GM21825 (cell line): ENCODE measurements around the gene PBX1.
"Not testable (repeated sequence)": the region's sequence is repeated elsewhere in the genome, so short reads cannot be mapped to it uniquely, and the experiment has no call there.

ENCODE experiments used
- ATAC-seq: cut with Tn5 transposase; IDR thresholded peaks from one replicate; pipeline ENCODE4 v1.9.1; 2021; ENCODE audit warnings: mild to moderate bottlenecking, moderate library complexity; ENCODE audit not compliant: unreplicated experiment

The PBX1 gene

DNA sequence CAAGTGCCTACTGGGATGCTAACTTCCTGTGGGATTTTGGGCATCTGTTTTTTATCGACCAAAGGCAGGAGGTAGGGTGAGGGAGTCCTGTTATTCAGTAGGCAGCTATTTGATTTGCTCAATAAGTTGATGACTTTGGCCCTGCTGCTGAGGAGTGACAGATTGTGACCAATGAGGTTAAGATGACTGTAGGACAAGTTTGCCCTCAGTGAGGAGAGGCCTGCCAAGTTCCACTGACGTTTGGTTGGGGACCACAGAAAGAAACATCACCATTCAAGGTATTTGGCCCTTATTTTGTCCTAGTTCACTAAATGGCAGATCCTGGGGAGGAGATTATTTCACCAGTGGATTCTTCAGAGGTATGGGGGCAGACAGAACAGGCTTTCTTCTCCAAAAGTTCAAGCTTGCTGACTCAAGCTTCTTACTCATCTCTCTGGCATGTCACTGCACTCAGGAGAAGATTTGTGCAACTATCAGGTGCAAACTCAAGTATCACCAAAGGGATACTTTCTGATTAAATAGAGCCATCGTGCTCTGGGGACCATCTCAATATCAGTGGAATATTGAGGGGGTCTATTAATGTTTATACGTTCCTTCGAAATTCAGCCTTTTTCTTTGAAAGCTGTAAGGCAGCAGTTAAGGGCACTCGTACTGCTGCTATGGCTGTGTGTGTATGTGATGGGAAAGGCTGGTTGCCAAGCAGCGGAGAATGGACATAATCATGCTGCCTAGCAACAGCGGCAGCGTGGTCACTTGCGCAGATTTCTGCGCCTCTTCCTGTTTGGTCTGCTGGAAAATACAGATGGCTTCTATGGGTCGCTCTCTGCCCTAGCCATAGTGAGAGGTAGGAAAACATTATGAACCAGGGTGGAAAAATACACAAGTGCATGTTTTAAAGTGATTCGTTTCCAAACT is 78.7 kb downstream of the PBX1 start:
- ATAC-seq, result no peak

DNA sequence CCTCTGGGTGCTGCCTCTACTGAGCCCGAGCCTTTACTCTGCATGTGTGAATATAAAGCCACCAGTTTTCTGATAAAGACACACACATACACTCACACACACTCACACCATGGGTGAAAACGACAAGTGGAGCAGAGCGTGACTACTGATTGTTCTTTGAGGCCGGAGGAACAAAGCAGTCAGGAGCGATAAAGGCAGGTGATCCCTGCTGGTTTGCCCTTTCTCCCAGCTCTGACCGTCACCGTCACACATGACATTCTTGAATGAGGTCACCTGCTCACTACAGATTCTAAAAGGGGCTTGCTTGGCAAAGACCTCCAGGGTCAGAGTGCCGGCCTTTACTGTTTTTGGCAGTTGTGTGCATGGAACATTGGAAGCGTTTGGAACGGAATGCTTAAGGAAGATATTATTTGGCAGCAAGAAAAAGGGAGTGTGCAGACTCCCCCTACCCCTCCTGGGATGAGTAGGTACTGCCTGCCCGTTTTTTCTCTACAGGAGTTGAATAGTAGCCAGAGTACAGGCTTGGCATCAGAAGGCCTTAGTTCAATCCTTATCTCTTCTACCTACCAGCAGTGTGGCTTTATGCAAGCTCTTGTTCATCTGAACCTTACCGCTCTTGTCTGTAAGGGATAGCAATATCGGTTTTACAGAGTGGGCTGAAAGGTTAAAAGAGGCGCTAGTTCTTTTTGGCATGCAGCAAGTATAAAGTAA is 79.7 kb downstream of the PBX1 start:
- ATAC-seq, result no peak

DNA sequence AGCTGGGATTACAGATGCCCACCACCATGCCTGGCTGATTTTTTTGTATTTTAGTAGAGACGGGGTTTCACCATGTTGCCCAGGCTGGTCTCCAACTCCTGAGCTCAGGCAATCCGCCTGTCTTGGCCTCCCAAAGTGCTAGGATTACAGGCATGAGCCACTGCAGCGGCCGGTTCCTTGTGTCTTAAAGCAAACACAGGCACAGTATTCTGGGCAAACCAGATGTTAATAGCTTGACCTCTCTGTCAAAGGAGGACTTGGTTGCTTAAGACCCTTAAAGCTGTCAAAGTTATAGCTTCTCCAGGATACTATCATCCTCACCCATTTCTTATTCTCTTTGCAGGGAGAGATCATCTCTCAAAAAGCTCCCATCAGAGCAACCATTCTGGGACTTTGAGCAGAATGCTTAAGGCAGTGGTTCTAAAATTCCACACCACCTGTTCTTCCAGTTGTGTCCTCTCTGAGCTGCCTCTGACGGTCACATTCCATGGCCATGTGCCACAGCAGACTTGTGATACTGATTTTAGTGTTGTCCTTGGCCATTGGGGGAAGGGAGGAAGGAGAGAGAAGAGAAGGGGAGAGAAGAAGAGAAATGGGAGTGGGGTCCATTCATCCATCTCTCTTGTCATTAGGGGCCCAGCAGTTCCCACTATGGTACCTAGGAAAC is 81.8 kb downstream of the PBX1 start:
- ATAC-seq, result no peak

DNA sequence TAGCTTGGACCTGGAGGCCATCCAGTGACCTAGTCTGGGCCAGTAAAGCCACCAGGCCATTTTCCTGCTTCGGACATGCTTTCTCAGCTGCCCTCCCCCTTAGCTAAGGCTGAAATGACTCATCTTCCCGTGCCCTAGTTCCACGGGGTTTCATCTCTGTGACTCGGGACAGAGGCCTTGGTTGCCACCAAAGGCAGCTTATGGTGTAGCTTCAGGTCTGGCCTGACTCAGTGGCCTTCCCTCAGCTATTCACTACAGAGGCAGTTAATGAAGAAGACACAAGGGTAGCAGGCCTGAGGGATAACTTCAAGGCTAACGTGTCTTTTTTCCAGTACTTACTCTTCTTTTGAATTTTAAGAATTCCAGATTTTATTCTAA is 82.4 kb downstream of the PBX1 start:
- no peak for ATAC-seq

DNA sequence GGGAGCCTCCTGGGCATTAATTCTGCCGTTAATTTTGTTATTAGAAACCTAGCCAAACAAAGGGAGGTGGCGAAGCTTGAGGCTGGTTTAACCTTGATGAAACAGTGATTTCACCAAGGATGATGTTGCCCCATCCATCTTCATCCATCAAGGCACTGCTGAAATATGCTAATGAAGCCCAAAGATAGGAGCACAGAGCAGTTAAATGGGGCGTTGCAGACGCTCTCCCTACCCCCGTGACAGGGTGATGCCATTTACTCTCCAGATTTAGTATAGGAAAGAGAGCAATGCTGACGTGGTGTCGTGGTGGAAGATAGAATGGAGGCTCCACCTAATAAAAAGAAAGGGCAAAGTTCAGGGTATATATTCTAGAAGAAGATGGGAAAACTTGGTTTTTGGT is 84.0 kb downstream of the PBX1 start:
- ATAC-seq, result no peak

DNA sequence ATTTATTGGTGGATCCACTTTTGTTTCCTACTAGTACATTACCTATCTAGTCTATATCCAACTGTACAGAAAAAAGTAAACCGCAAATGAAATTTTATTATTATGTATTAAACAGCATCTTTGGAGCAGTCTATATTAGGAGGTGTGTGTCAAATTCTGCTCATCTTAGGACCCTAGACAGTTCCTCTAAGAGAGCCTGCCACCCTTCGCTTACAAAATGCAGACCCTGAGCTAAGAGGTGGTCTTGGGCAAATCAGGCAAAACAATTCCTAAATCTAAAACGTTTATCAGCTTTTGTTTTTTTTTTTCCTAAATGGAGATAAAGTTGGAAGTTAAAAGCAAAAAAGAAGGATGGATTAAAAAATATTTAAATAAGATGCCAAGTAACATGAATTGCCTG is 85.3 kb downstream of the PBX1 start:
- no peak for ATAC-seq

DNA sequence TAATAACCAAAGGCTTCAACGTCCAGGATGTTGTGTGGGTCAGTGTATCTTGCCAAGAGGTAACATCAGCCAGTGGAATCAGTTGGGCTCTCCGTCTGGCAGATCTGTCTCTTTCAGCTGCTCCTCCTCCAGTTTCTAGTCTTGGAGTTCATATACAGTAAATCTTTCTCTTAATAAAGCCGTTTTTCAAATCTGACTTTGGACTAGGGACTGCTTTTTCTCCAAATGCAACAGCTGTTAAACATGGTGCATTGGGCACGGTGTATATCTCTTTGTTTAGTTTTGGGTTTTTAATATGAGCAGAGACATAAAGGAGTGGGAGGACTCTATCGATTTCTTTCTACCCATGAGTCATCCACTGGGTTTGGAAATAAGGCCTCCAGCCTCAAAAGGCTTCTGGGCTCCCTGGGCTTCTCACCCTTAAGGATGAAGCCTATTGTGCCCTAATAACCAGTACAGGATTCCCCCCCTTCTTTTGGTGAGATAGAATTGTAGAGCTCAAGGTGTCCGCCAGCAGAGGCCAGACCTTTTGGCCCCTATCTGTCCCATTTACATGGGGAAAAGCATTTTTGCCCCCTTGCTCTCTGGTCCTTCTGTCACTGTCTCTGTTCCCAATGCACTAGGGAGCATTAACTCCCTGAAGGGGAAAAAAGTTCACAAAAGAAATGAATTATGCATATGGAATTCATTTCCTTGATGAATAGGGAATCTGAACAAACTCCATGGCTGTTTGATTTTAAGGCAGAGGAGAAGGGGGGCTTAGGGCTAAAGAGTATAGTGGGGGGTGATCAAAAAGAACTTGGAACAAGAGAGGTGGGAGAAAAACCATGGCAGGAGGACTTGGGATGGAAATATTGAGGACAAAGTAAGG is 86.0 kb downstream of the PBX1 start:
- no peak for ATAC-seq

DNA sequence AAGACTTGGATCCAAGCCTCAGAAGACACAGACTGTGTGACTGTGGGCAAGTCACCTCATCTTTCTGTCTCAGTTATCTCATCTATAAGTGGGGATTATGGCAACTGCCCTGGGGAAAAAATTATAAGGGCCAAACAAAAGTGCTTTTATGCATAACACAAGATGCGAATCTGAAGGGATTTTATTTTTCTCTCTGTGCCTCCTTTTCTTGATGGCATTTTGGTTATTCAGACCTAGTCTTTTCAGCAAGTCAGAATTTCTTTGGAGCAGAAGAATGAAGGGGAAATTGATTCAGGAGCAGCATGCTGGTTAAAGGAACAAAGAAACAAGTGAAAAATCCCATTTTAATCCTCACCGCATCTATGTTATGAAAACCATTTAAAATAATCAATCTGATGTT is 86.9 kb downstream of the PBX1 start:
- ATAC-seq, result no peak

DNA sequence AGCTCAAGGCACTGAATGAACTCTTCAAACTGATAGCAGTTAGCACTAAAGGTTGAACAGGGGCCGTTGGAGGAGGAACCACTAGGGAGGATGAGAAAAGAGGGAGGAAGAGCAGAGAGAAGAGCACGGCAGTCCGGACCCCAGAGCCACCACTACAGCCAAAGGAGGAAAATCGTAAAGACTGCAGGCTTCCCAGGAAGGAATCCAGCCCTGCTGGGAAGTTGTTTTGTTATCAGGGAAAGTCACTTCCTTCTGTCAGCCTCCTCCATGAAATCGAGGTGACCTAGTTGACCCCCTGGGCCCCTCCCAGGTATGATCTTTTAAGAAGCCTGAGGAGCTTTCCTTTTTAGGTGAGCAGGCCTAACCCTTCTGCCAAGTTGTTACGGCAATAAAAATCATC is 88.2 kb downstream of the PBX1 start:
- no peak for ATAC-seq

DNA sequence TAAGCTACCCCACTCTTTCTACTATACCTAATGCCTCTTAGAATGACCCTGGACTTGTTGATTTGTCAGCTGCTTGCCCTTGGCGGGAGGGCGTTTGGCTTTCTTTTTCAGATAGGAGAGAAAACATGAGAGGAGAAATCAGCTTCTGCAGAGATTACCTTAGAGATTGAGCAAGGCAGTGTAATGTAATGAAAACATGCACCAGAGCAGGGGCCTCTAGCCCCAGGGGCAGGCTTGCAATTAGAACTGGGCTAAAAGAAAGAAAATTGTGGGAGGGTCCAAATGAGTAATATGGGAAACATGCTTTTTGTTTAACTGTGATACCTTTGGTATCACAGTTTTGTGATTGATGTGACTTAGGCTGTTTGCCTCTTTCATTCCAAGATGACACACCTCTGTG is 89.7 kb downstream of the PBX1 start:
- ATAC-seq, result no peak

DNA sequence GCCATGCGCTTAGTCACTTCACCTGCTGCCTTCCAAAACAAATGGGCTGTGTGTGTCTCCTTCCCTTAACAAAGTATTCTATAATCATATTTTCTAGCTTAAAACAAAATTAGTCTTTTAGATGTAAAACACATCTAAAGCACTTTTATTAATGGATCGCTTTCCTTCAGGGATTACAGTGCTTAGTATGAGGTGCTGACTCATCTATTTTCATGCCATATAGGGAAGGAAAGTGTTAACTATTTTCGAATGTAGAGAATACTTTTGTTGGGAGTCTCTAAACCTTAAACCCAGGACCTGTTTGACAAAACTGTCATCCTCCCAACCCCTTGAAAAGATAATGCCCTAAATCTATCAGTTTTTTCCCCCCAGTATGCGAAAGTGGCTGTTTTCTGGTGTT is 90.2 kb downstream of the PBX1 start:
- no peak for ATAC-seq

DNA sequence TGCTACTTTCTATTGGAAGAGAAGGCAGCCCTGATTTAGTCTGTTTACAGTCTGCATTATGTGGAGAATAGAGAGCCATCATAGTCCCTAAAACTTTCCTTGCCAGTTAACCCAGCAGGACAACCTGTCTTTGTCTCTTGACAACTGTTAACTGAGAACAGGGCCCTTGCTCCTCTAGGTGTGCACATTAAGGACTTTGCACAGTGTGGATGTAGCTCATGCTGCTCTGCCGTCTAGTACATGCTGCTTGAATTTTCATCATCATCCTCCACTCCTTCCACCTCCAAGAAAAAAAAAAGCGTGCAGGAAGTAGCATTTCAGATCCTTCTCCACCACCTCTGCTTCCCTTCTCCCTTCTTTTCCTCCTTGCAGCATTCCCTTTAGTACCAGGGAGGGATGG is 91.5 kb downstream of the PBX1 start:
- ATAC-seq, result no peak

DNA sequence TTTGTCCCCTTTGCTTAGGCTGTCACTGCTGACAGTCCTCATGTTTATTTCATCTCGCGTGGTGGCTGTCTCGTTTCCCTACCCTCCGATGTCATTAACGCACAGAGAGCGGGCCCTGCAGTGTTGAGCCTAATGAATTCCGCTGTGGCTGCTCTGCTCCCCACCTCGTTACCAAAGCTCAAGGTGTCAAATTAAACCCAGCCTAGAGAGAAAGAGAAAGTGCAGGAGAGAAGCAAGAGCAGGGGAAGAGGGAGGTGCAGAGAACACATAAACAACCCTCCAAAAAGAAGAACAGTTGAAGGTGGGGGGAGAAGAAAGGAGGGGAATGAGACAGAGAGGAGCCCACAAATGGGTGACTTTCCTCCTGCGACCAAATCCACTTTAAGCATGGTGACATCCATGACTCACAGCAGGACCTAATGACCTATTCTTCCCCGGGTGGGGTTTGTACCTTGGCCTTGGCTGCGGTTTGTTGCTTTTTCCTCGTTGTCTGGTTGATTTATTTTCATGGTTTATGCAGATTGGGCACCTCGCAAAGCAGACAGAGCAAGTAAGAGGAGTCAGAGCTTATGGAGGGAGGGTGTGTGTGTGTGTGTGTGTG is 92.5 kb downstream of the PBX1 start:
- ATAC-seq, result no peak

DNA sequence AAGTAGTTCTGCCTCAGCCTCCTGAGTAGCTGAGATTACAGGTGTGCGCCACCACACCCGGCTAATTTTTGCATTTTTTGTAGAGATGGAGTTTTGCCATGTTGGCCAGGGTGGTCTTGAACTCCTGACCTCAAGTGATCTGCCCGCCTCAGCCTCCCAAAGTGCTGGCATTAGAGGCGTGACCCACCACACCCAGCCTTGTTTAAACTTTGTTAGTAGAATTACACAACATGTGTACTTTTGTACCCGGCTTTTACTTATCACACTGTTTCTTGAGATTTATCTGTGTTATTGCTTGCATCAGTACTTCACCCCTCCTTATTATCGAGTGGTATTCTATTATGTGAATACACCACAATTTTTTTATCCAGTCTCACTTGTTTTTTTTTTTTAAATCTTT is 94.0 kb downstream of the PBX1 start:
- not testable (repeated sequence) for ATAC-seq

DNA sequence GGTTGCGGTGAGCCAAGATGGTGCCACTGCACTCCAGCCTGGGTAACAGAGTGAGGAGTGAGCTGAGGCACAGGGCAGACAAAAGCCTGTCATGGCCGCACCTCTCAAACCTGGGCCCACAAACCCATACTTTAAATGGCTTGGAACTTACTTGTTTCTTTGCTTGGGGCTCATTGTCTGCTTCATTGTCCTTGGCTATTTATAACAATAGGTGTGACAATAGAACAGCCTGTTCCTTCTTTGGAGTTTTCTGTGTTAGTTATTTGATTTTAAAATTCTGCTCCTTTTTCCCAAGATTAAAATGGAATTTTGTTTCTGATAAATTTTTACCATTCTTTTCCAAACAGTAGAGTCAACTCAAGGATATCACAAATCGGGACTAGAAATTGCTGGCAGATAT is 94.7 kb downstream of the PBX1 start:
- no peak for ATAC-seq

DNA sequence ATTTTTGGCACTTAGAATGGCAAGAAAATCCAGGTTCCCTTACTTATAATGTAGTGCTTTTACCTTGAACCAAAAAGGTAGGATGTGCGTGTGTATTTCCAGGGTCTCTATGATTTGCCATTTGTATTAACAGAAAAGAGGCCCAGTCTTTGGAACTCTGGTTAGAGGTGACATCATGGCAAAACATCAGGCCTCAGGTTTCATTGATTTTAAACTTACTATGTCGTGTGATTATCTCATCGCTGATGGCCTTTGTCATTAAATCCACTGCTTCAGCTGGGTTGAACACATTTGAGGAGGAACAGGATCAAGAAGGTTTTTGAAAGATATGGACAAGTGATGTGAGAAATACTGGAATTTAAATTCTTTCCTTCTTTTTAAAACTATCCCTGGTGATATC is 95.2 kb downstream of the PBX1 start:
- no peak for ATAC-seq

DNA sequence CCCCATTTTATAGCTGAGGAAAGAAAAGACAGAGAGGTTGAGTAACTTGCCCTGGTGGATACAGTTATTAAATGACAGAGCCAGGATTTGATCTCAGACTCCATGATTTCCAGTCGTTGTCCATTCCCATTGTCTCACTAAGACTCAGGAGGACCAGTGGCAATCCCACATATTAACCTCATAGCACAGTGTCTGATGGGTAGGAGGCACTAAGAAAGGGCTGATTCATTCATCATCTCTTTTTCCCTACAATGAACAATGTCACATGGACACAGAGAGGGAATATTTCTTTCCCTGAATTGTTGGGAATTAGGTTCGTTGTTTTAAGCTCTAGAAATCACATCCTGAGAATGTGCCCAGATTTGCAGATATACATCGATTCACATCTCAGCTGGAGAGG is 99.9 kb downstream of the PBX1 start:
- no peak for ATAC-seq

DNA sequence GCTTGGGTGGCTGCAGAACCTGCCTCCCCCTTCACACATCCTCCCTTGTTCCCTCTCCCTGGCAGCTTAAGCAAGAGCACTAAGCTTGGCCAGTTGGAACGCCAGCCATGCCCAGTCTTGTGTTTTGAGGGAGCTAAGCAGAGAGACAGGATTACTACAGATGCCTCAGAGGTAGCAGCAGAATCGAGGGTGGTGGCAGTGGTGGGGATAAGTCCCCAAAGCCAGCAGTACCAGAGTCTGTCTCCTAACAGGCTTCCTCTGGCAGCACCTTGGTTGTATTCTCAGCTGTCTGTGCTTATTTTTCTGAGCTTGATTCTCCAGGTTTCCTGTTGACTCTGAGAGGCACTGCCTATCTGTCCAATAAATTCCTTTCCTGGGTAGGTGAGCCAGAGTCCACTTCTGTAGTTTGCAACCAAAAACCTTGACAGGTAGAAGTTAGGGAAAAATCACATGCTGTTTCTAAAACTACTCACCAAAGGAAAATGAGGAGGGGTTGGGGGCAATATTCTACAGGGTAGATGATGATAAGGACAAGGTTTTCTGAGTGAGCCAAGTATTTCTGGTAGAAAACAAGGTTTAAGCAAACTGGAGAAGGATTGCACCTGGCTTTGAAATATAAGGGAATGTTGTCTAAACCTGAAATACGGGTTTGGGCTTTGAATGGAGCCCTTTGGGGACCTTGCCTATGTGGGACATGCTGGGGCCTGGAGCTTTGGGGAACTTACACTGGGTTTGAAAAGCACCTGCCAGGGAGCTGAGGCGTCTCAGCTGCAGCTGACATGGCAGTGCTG is 100.8 kb downstream of the PBX1 start:
- ATAC-seq, result no peak

DNA sequence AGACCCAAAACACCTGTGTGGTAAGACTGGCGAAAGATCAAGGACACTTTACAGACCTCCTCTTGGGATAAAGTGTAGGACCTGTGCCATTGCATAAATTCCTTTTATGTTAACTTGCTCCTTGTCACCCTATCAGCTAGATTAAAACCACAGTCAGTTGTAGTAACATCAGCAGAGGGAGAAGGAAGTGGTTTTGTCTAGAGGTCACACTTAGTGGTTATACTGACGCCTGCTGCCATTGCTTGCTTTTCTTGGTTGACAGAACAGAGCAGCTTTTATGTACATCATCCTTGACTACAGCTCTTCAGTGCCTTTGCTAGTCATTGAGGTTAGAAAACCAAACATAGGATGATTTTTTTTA is 101.4 kb downstream of the PBX1 start:
- ATAC-seq, result peak; percentile 60

DNA sequence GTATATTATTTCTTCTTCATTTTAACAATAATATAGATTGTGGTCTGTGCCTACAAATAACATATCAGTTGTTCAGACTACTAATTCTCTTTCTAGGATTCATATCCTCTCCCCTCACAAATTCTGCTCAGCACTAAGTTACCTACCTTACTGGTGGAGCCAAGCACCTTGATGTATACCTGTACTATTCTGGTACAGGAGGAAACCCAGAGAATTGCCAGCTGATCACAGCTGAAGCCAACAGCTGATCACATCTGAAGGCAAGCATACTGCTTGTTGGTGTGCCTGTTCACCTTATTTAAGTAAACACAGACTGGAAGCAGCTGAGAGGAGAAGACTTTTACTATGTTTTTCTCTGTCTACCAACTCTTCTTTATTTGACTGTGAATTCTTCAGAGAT is 101.8 kb downstream of the PBX1 start:
- ATAC-seq, result no peak
